HEK293 (cell line): ENCODE data around the gene PEG3.

Experiments
- CTCF ChIA-PET: fragments of 350-600 bp; formaldehyde crosslinking; extraction: SDS; loops from one replicate; lab custom pipeline; 2021; ENCODE audit warnings: antibody characterized with exemption; lab: Yijun Ruan, JAX
- POLR2A ChIA-PET: fragments of 300-600 bp; formaldehyde crosslinking; extraction: SDS; loops from one replicate; lab custom pipeline; 2020; ENCODE audit warnings: antibody characterized with exemption, inconsistent platforms; lab: Yijun Ruan, JAX
- H3K27ac ChIP-seq: fragments of 200-500 bp; sonication (Bioruptor generic); 2 replicates; pipeline ENCODE4 v1.5.1; 2014; ENCODE audit warnings: low read depth, low read length, control low read depth, inconsistent platforms; ENCODE audit errors: extremely low read depth
- H3K36me3 ChIP-seq, 2 experiments: fragments of 200-500 bp in 1 of 2; sonication (Bioruptor generic) in 1 of 2; 1 replicate in 1 of 2; 2 replicates in 1 of 2; pipeline ENCODE4 v1.5.1; 2014 to 2017; ENCODE audit warnings: inconsistent platforms in 2 of 2, low read length in 2 of 2; ENCODE audit not compliant: control insufficient read depth in 2 of 2, insufficient read depth in 1 of 2
- H3K4me1 ChIP-seq: fragments of 200-500 bp; sonication (Bioruptor generic); 2 replicates; pipeline ENCODE4 v1.5.1; 2014; ENCODE audit warnings: mild to moderate bottlenecking, low read length, inconsistent platforms; ENCODE audit not compliant: control insufficient read depth, insufficient read depth
- H3K4me3 ChIP-seq: 2 replicates; pipeline ENCODE4 v1.5.1; 2011; ENCODE audit warnings: low read depth, mild to moderate bottlenecking, control low read depth, low read length, moderate library complexity
- H3K9me3 ChIP-seq: fragments of 200-500 bp; sonication (Bioruptor generic); 2 replicates; pipeline ENCODE4 v1.5.1; 2014; ENCODE audit warnings: low read depth, low read length, inconsistent platforms; ENCODE audit not compliant: control insufficient read depth, insufficient read depth
- PRDM4 ChIP-seq: fragments of 450-650 bp; formaldehyde crosslinking; IDR thresholded peaks from 2 replicates; pipeline ENCODE4 v1.5.1; 2017; ENCODE audit warnings: missing biosample characterization, missing genetic modification characterization
- SCRT1 ChIP-seq: fragments of 450-650 bp; formaldehyde crosslinking; IDR thresholded peaks from 2 replicates; pipeline ENCODE4 v1.5.1; 2016; ENCODE audit warnings: missing biosample characterization, missing genetic modification characterization, borderline replicate concordance
- TRIM28 ChIP-seq: IDR thresholded peaks from 2 replicates; pipeline ENCODE4 v1.6.1; 2011; ENCODE audit warnings: low read length, control low read depth, borderline replicate concordance
- ZNF112 ChIP-seq: fragments of 450-650 bp; formaldehyde crosslinking; IDR thresholded peaks from 2 replicates; pipeline ENCODE4 v1.5.0; 2017; ENCODE audit warnings: missing biosample characterization, missing genetic modification characterization
- ZNF155 ChIP-seq: fragments of 450-650 bp; formaldehyde crosslinking; IDR thresholded peaks from 2 replicates; pipeline ENCODE4 v1.5.1; 2016; ENCODE audit warnings: missing biosample characterization, missing genetic modification characterization
- ZNF549 ChIP-seq: fragments of 450-650 bp; IDR thresholded peaks from 2 replicates; pipeline ENCODE4 v1.5.1; 2018; ENCODE audit warnings: missing biosample characterization, missing genetic modification characterization, mild to moderate bottlenecking, inconsistent platforms, moderate library complexity
- ZNF561 ChIP-seq: fragments of 450-650 bp; IDR thresholded peaks from 2 replicates; pipeline ENCODE4 v1.5.1; 2018; ENCODE audit warnings: missing biosample characterization, missing genetic modification characterization, borderline replicate concordance
- ZNF600 ChIP-seq: fragments of 450-650 bp; formaldehyde crosslinking; IDR thresholded peaks from 2 replicates; pipeline ENCODE4 v1.5.1; 2016; ENCODE audit warnings: missing biosample characterization, missing genetic modification characterization
- ZNF660 ChIP-seq: fragments of 450-650 bp; IDR thresholded peaks from 2 replicates; pipeline ENCODE4 v1.5.1; 2018; ENCODE audit warnings: missing biosample characterization, mild to moderate bottlenecking, missing genetic modification characterization
- ZNF701 ChIP-seq: fragments of 450-650 bp; formaldehyde crosslinking; IDR thresholded peaks from 2 replicates; pipeline ENCODE4 v1.5.1; 2016; ENCODE audit warnings: missing biosample characterization, missing genetic modification characterization
- TF ChIP-seq, protein P1 (sequence below): fragments of 450-650 bp; formaldehyde crosslinking; IDR thresholded peaks from 2 replicates; pipeline ENCODE4 v1.5.1; 2016; ENCODE audit warnings: missing biosample characterization, missing genetic modification characterization
- TF ChIP-seq, protein P2 (sequence below): sonication (generic); formaldehyde crosslinking; IDR thresholded peaks from 2 replicates; pipeline ENCODE4 v1.8.1; 2022; ENCODE audit warnings: mild to moderate bottlenecking, moderate library complexity, missing genetic modification reagents

PEG3 gene

GRCh38 chr19:56884441-56884840 is 43.9 kb upstream of the PEG3 start (continued):
- TF ChIP-seq, protein P1, sequence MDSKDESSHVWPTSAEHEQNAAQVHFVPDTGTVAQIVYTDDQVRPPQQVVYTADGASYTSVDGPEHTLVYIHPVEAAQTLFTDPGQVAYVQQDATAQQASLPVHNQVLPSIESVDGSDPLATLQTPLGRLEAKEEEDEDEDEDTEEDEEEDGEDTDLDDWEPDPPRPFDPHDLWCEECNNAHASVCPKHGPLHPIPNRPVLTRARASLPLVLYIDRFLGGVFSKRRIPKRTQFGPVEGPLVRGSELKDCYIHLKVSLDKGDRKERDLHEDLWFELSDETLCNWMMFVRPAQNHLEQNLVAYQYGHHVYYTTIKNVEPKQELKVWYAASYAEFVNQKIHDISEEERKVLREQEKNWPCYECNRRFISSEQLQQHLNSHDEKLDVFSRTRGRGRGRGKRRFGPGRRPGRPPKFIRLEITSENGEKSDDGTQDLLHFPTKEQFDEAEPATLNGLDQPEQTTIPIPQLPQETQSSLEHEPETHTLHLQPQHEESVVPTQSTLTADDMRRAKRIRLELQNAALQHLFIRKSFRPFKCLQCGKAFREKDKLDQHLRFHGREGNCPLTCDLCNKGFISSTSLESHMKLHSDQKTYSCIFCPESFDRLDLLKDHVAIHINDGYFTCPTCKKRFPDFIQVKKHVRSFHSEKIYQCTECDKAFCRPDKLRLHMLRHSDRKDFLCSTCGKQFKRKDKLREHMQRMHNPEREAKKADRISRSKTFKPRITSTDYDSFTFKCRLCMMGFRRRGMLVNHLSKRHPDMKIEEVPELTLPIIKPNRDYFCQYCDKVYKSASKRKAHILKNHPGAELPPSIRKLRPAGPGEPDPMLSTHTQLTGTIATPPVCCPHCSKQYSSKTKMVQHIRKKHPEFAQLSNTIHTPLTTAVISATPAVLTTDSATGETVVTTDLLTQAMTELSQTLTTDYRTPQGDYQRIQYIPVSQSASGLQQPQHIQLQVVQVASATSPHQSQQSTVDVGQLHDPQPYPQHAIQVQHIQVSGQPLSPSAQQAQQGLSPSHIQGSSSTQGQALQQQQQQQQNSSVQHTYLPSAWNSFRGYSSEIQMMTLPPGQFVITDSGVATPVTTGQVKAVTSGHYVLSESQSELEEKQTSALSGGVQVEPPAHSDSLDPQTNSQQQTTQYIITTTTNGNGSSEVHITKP (tag by site-specific recombination), result no peak
- no peak for TF ChIP-seq ZNF112
- TF ChIP-seq, all 188 proteins: peak for 0

GRCh38 chr19:56880592-56881190 is 40.2 kb upstream of the PEG3 start:
- no peak overlapping the region for H3K27ac ChIP-seq
- no peaks in the 10 kb centered on the region for H3K36me3 ChIP-seq
- no peaks in the 10 kb centered on the region for H3K4me1 ChIP-seq
- H3K4me3 ChIP-seq, result no peak overlapping the region
- no peaks in the 10 kb centered on the region; the same call in 1 of the 2 replicates for H3K9me3 ChIP-seq
- ChIA-PET POLR2A (no interaction called here), CTCF (interaction anchor here (0.7 kb wide), 1 partner anchor 29 kb away, joined by 3 read pairs; no protein-coding TSS in a partner anchor)
- TF ChIP-seq SCRT1, result no peak
- no peak for TF ChIP-seq ZNF701 (tag by site-specific recombination)
- peak; percentile 37; the same call in 1 of the 2 replicates for TF ChIP-seq ZNF112
- no peak for TF ChIP-seq ZNF660 (tag by site-specific recombination)
- no peak for TF ChIP-seq PRDM4 (tag by site-specific recombination)
- no peak for TF ChIP-seq ZNF549
- TF ChIP-seq, all 188 proteins: peak for 1

DNA sequence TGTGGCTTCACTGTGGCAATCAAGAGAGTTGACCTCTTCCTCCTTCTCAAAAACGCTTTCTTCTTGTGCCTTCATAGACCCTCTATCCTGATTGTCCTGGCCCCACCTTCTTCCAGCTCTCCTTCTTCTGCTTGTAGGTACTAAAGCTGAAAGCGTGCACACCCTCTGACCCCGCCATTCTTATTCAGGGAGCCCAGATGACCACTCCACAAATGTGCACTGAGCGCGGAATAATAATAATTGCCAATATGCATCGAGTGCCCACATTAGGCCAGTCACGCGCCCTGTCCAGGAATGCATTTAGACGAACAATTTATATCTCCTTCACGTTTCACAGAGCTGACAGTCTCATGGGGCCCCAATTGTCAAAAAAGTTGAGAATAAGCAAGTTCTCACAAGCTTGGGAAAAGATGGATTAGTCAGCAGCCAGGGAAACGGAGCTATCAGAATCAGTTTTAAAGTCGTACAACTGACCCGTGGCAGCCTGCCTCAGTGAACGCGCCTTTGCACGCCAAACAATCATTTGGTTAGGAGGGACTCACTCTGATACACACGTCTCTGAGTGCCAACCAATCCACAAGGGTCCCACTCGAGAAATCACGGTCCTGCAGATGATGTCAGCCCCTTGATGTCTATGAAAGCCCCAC is 36.7 kb upstream of the PEG3 start:
- ChIA-PET POLR2A (no interaction called here), CTCF (no interaction called here)
- TF ChIP-seq TRIM28, result no peak
- no peak for TF ChIP-seq ZNF561 (tag by site-specific recombination)
- TF ChIP-seq, protein P2, sequence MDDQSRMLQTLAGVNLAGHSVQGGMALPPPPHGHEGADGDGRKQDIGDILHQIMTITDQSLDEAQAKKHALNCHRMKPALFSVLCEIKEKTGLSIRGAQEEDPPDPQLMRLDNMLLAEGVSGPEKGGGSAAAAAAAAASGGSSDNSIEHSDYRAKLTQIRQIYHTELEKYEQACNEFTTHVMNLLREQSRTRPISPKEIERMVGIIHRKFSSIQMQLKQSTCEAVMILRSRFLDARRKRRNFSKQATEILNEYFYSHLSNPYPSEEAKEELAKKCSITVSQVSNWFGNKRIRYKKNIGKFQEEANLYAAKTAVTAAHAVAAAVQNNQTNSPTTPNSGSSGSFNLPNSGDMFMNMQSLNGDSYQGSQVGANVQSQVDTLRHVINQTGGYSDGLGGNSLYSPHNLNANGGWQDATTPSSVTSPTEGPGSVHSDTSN (CRISPR knock-in tag), result no peak
- no peak for TF ChIP-seq ZNF155
- H3K4me1 ChIP-seq, result no peaks in the 10 kb centered on the region
- no peak overlapping the region for H3K27ac ChIP-seq
- no peak overlapping the region for H3K4me3 ChIP-seq
- no peaks in the 10 kb centered on the region; the same call in 1 of the 2 replicates for H3K9me3 ChIP-seq
- H3K36me3 ChIP-seq, result no peaks in the 10 kb centered on the region

DNA sequence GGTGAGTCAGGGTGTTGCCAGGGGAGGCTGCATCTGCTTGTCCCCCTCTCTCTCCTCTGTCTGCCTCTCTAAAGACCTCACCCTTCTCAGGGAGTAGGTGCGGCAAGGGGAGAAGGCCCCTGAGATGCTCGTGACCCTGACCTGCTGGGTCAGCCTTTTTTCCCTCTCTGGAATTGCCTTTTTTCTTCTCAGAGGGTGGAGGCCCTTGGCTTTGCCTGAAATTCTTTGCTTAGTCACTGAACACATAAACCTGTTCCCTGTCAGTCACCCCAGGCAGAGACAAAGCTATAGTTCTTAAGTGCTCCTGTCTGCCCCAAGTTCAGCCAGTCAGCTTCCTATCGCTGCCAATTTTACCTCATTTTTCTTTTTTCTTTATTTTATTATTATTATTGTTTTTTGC is 35.2 kb upstream of the PEG3 start:
- CTCF ChIA-PET, result interaction anchor here (0.6 kb wide), 1 partner anchor 215 kb away, joined by 4 read pairs; no protein-coding TSS in a partner anchor
- Histone ChIP-seq H3K36me3 (no peaks in the 10 kb centered on the region), H3K9me3 (no peaks in the 10 kb centered on the region; the same call in 1 of the 2 replicates), H3K4me3 (no peak overlapping the region), H3K27ac (no peak overlapping the region), H3K4me1 (no peaks in the 10 kb centered on the region)
- no peak for TF ChIP-seq ZNF600 (tag by site-specific recombination)
- no peak for TF ChIP-seq ZNF701 (tag by site-specific recombination)
- POLR2A ChIA-PET, result no interaction called here
